HG03108 (cell line): ENCODE data around the gene RAPGEF1.

Experiments
- ATAC-seq: cut with Tn5 transposase; IDR thresholded peaks from one replicate; pipeline ENCODE4 v1.9.1; 2021; ENCODE audit warnings: moderate library complexity; ENCODE audit not compliant: unreplicated experiment

The RAPGEF1 gene

GRCh38 chr9:131708226-131709002, 31.5 kb downstream of the RAPGEF1 start:
- no peak for ATAC-seq

GRCh38 chr9:131707733-131708157, 32.1 kb downstream of the RAPGEF1 start:
- ATAC-seq, result no peak

GRCh38 chr9:131707050-131707449, 32.8 kb downstream of the RAPGEF1 start:
- no peak for ATAC-seq

- ATAC-seq, result no peak
Measured at GRCh38 chr9:131706608-131706970, 33.3 kb downstream of the RAPGEF1 start.

GRCh38 chr9:131704988-131705387, 34.9 kb downstream of the RAPGEF1 start:
- ATAC-seq, result no peak

- ATAC-seq, result no peak
Measured at GRCh38 chr9:131704141-131704983, 35.5 kb downstream of the RAPGEF1 start.

- no peak for ATAC-seq
Measured at GRCh38 chr9:131703697-131704096, 36.2 kb downstream of the RAPGEF1 start.

GRCh38 chr9:131702911-131703310, 37.0 kb downstream of the RAPGEF1 start:
- no peak for ATAC-seq

- no peak for ATAC-seq
Measured at GRCh38 chr9:131701789-131702337, 38.0 kb downstream of the RAPGEF1 start.

GRCh38 chr9:131701436-131701781, 38.5 kb downstream of the RAPGEF1 start:
- no peak for ATAC-seq

- ATAC-seq, result no peak
Measured at GRCh38 chr9:131700765-131701435, 39.0 kb downstream of the RAPGEF1 start.

GRCh38 chr9:131700076-131700475, 39.8 kb downstream of the RAPGEF1 start:
- no peak for ATAC-seq

GRCh38 chr9:131698618-131698985, 41.3 kb downstream of the RAPGEF1 start:
- ATAC-seq, result no peak

- ATAC-seq, result no peak
Measured at GRCh38 chr9:131697908-131698617, 41.8 kb downstream of the RAPGEF1 start.

GRCh38 chr9:131697097-131697496, 42.8 kb downstream of the RAPGEF1 start:
- ATAC-seq, result no peak

- no peak for ATAC-seq
Measured at GRCh38 chr9:131695836-131696460, 43.9 kb downstream of the RAPGEF1 start.

- ATAC-seq, result no peak
Measured at GRCh38 chr9:131695366-131695765, 44.5 kb downstream of the RAPGEF1 start.

- ATAC-seq, result no peak
Measured at GRCh38 chr9:131693651-131694597, 46.0 kb downstream of the RAPGEF1 start.
